HepG2 (cell line): ENCODE results near the gene RRN3. TPM values are rescaled to one million over a fixed set of nuclear protein-coding genes. Genes with fewer than 3 reads are reported as not detected.
"Not testable (repeated sequence)": the region's sequence is repeated elsewhere in the genome, so short reads cannot be mapped to it uniquely, and the experiment has no call there.

ENCODE experiments used
- ATAC-seq: fragments of 200-7000 bp; cut with Tn5 transposase; 3 replicates; pipeline ENCODE4 v1.9.1; 2020; ENCODE audit warnings: mild to moderate bottlenecking, moderate library complexity
- BruUV-seq: library from RNA; stranded (reverse); fragments of 400-500 nt; replicated peaks from 2 replicates; lab custom pipeline; 2021; lab: Mats Ljungman, UMichigan
- CTCF ChIA-PET: fragments of 300-600 bp; formaldehyde crosslinking; extraction: SDS; loops from one replicate; lab custom pipeline; 2021; ENCODE audit warnings: low total read pairs, inconsistent platforms, low intra/inter-chr PET ratio; lab: Yijun Ruan, JAX
- POLR2A ChIA-PET: fragments of 350-600 bp; sonication (Branson Sonifier 250); formaldehyde crosslinking; loops from one replicate; lab custom pipeline; 2020; ENCODE audit warnings: antibody characterized with exemption, inconsistent platforms; lab: Yijun Ruan, JAX
- DNase-seq: peaks from one replicate; pipeline ENCODE4 v3.0.0-alpha.2; 2015; ENCODE audit warnings: low spot score
- FAIRE-seq: peaks from 3 replicates; lab custom pipeline; 2011; peaks lifted over from hg19 to GRCh38; lab: Jason Lieb, UNC
- H2AFZ ChIP-seq: one replicate; pipeline ENCODE4 v1.6.1; 2011; ENCODE audit warnings: low read length, inconsistent platforms
- H3K27ac ChIP-seq: fragments of 300-600 bp; 3 replicates; pipeline ENCODE4 v1.8.0; 2011; ENCODE audit warnings: mixed run types, mild to moderate bottlenecking, mixed read lengths, low read length, inconsistent platforms; ENCODE audit not compliant: insufficient read depth; ENCODE audit errors: extremely low read length
- H3K27me3 ChIP-seq, 2 experiments: fragments of 200-600 bp in 1 of 2; 2 replicates in 1 of 2; 3 replicates in 1 of 2; pipeline versions ENCODE4 v1.6.0 to v1.8.0; 2011; ENCODE audit warnings: low read length in 2 of 2, mild to moderate bottlenecking in 2 of 2, moderate library complexity in 2 of 2, inconsistent platforms in 1 of 2; ENCODE audit not compliant: insufficient read depth in 2 of 2, control insufficient read depth in 1 of 2
- H3K36me3 ChIP-seq, 2 experiments: fragments of 200-600 bp in 1 of 2; replicated peaks in 1 of 2; 2 replicates in 1 of 2; 3 replicates in 1 of 2; pipeline versions ENCODE4 v1.5.1 to v1.8.0; 2011; ENCODE audit warnings: low read length in 2 of 2, inconsistent platforms in 1 of 2; ENCODE audit not compliant: insufficient read depth in 2 of 2, control insufficient read depth in 1 of 2
- H3K4me1 ChIP-seq: 2 replicates; pipeline ENCODE4 v1.5.1; 2012; ENCODE audit warnings: low read length, inconsistent platforms; ENCODE audit not compliant: insufficient read depth
- H3K4me2 ChIP-seq: 2 replicates; pipeline ENCODE4 v1.6.0; 2011; ENCODE audit warnings: low read depth, low read length, inconsistent platforms
- H3K4me3 ChIP-seq, 3 experiments: fragments of 200-600 bp in 1 of 3; sonication (generic), shearing (Covaris generic) in 1 of 3; replicated peaks in 1 of 3; 2 replicates each; pipeline ENCODE4 v1.5.1; 2011 to 2016; ENCODE audit warnings: low read length in 3 of 3, inconsistent platforms in 2 of 3, low read depth in 2 of 3, mild to moderate bottlenecking in 2 of 3, control low read depth in 1 of 3, mixed read lengths in 1 of 3; ENCODE audit not compliant: insufficient read depth in 1 of 3
- H3K79me2 ChIP-seq: one replicate; pipeline ENCODE4 v1.6.1; 2011; ENCODE audit warnings: low read length, inconsistent platforms; ENCODE audit not compliant: insufficient read depth
- H3K9ac ChIP-seq: 2 replicates; pipeline ENCODE4 v1.6.0; 2011; ENCODE audit warnings: mild to moderate bottlenecking, low read depth, low read length, inconsistent platforms; ENCODE audit not compliant: insufficient read depth
- H3K9me3 ChIP-seq: 2 replicates; pipeline ENCODE4 v1.5.1; 2012; ENCODE audit warnings: mild to moderate bottlenecking, low read length
- H4K20me1 ChIP-seq: 2 replicates; pipeline ENCODE4 v1.6.0; 2011; ENCODE audit warnings: inconsistent platforms, mild to moderate bottlenecking, low read length, moderate library complexity; ENCODE audit not compliant: insufficient read depth
- WGBS: methylation state at CpG from one replicate; pipeline ENCODE4 v1.1.6; 2017; ENCODE audit warnings: low lambda C conversion rate; 5-methylcytosine and 5-hydroxymethylcytosine counted together
- in situ Hi-C: cut with HindIII; loops from 2 replicates; pipeline ENCODE4 v1.10.0; 2017; ENCODE audit warnings: low pct_unique_long_range_greater_than_20kb; ENCODE audit not compliant: extremely low pct_ligation_motif_present
- intact Hi-C: fragments of 100-400 bp; cut with micrococcal nuclease; formaldehyde crosslinking; loops from one replicate; pipeline ENCODE4 v1.10.0; 2022; ENCODE audit not compliant: unreplicated experiment
- polyA plus RNA-seq, 8 experiments: library from polyadenylated mRNA; depleted of rRNA in 3 of 8; stranded (reverse) in 7 of 8; unstranded in 1 of 8; fragments of >200 nt; fragmentation: Illumina TruSeq in 4 of 8; extraction: Trizol in 4 of 8; gene quantifications; 2 replicates each; pipeline versions ENCODE4 v1.2.1 to v1.2.3, GENCODE V29; 2011 to 2016; ENCODE audit warnings: low read depth in 4 of 8, missing spikeins in 1 of 8, mixed read lengths in 1 of 8; ENCODE audit not compliant: insufficient read depth in 1 of 8
- total RNA-seq, 5 experiments: library from RNA; depleted of rRNA; stranded (reverse); fragments of >200 nt; fragmentation: Illumina TruSeq; extraction: Trizol; gene quantifications; 2 replicates each; pipeline ENCODE4 v1.2.3, GENCODE V29; 2016; ENCODE audit warnings: low read depth in 1 of 5

Gene RRN3
- total and polyA plus RNA-seq, 2 of the 13 experiments (the other 11 are each of a cell fraction or from before 2014, with no cell fraction given): 45.8 to 67.0 TPM

DNA sequence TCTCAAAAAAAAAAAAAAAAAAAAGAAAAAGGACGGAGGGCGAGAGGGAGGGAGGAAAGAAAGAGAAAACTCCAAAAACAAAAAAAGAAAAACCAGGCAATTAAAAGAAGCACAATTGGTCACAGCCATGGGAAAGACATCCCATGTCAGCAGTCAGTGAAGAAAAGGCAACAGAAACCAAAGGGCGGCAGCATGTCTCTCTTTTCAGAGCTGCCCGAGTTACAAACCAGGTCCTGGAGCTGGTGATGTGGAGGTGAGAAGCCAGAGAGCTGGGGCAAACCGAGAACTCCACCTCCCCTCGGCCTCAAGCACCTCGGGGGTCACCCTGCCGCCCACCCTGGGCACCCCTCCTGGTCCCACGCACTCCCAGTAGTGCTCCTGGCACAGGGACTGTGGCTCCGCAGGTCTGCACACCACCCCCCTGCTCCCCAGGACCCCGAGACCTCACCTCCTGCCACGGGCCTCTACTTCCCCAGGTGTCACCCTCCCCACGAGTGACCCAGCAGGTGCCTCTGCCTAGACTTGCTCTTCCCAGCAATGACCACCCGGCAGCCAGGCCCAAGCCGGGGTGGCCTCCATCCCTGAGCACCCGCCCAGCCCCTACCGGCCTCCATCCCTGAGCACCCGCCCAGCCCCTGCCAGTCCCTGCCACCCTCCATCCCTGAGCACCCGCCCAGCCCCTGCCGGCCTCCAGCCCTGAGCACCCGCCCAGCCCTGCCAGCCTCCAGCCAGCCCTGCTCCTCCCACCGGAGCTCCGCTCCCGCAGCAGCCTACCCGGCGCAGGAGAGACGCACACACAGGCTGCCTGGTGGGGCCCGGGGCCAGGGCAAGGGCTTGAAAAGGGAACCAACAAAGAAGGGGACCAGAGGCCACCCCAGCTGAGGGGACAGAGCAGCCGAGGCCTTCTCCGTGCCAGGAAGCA is 46.6 kb upstream of the RRN3 start:
- intact Hi-C loops, in situ Hi-C loops: not testable (repeated sequence)

DNA sequence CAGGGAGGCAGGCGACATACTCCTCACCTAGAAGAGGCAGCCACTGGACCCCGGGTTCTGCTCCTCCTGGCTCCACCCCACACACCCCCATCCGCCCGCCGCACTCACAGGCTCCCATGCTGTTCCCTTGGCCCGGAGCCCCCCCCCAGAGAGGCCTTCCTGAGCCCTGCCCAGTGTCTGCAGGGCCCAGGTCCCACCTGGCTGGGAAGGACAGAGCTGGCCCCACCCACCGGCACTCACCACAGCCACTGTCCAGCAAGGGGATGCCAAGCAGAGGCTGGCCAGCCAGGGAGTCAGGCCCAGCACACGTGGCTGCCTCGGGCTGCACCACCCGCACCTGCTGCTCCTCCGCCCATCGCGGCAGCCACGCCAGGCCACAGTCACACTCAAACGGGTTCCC is 43.4 kb upstream of the RRN3 start:
- H3K79me2 ChIP-seq, CTCF ChIA-PET, in situ Hi-C loops, H3K36me3 ChIP-seq, ATAC-seq, H3K9ac ChIP-seq, POLR2A ChIA-PET, H3K4me2 ChIP-seq, DNase-seq, H3K27ac ChIP-seq, H2AFZ ChIP-seq, H3K4me1 ChIP-seq, BruUV-seq, intact Hi-C loops, H3K4me3 ChIP-seq, H3K9me3 ChIP-seq, H3K27me3 ChIP-seq, FAIRE-seq, H4K20me1 ChIP-seq: not testable (repeated sequence)
- 94% methylated on average over 7 of the region's 15 CpGs for WGBS

More for the DNA sequence above, 46.6 kb upstream of the RRN3 start:
- Histone ChIP-seq H4K20me1 (peaks cover 14% of the 10 kb centered on the region; the same call in 1 of the 2 replicates), H3K79me2 (peaks cover 20% of the 10 kb centered on the region)
- H3K27me3 ChIP-seq, FAIRE-seq, BruUV-seq, H2AFZ ChIP-seq, CTCF ChIA-PET, H3K27ac ChIP-seq, H3K4me3 ChIP-seq, H3K4me1 ChIP-seq, H3K9ac ChIP-seq, DNase-seq, H3K4me2 ChIP-seq, H3K9me3 ChIP-seq, H3K36me3 ChIP-seq, POLR2A ChIA-PET: not testable (repeated sequence)
- WGBS: 96% methylated on average over 30 of the region's 30 CpGs
- ATAC-seq: peak; percentile 12; the same call in 2 of the 3 replicates

DNA sequence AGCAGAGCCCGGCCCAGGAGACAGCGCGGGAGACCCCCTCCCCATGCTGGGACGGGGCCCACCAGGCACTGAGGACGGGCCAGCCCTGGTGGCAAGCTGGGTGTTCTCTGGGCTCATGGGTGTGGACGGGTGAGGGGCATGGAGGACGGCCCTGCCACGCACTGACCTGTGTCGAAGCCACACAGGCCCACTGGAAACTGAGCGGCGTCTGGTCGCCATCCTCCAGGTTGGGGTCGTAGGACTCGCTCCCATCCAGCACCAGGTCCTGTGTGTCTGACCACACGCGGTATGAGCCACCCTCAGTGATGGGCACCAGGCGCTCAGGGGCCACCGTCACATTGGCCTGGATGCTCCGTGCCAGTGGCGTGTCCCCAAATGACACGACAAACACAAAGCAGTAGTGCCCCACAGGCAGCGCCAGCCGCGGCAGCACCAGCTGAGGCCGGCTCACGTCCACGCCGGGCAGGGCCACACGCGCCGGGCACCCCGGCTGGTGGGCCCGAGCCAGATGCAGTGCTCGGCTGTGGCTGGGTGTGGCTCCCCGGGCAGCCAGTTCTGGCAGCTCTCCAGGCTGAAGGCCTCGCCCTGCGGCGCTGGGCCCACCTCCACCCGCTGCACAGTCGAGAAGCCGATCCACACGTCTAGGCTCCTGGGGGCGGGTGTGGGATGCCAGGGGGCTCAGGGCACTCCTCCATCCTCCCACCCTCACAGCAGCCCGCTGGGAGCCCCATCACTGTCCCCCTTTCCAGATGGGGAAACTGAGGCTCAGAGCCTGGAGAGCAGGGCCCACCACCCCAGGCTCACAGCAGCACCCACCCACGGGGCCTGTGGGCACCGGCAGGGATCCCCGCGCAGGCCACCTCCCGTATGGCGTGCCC is 41.6 kb upstream of the RRN3 start:
- DNase-seq, H3K9ac ChIP-seq, H3K4me1 ChIP-seq, H3K79me2 ChIP-seq, H3K27me3 ChIP-seq, intact Hi-C loops, H2AFZ ChIP-seq, H4K20me1 ChIP-seq, in situ Hi-C loops, POLR2A ChIA-PET, H3K4me2 ChIP-seq, H3K27ac ChIP-seq, H3K4me3 ChIP-seq, H3K9me3 ChIP-seq, H3K36me3 ChIP-seq, FAIRE-seq, CTCF ChIA-PET, BruUV-seq: not testable (repeated sequence)
- peak; percentile 81 for ATAC-seq
- WGBS: 98% methylated on average over 16 of the region's 50 CpGs
